Osteoblast (primary cell): ENCODE results near the gene RNF17. TPM values are rescaled to one million over a fixed set of nuclear protein-coding genes. Genes with fewer than 3 reads are reported as not detected.
"Not testable (repeated sequence)": the region's sequence is repeated elsewhere in the genome, so short reads cannot be mapped to it uniquely, and the experiment has no call there.

Source experiments
- DNase-seq: peaks from one replicate; pipeline ENCODE4 v3.0.0; 2011; ENCODE audit warnings: low spot score, mixed read lengths; ENCODE audit not compliant: insufficient read length; ENCODE audit errors: missing footprints
- H2AFZ ChIP-seq: 2 replicates; pipeline ENCODE4 v1.6.0; 2011; ENCODE audit warnings: mild to moderate bottlenecking, low read length
- H3K27ac ChIP-seq: 2 replicates; pipeline ENCODE4 v1.5.1; 2011; ENCODE audit warnings: mild to moderate bottlenecking, low read depth, low read length, moderate library complexity
- H3K27me3 ChIP-seq: 2 replicates; pipeline ENCODE4 v1.6.0; 2012; ENCODE audit warnings: mild to moderate bottlenecking, control low read depth, inconsistent platforms, low read length, moderate library complexity; ENCODE audit not compliant: insufficient read depth
- H3K36me3 ChIP-seq: 2 replicates; pipeline ENCODE4 v1.5.1; 2011; ENCODE audit warnings: mild to moderate bottlenecking, low read length, control low read depth, moderate library complexity; ENCODE audit not compliant: insufficient read depth
- H3K4me1 ChIP-seq: 2 replicates; pipeline ENCODE4 v1.5.1; 2011; ENCODE audit warnings: mild to moderate bottlenecking, low read length, control low read depth, moderate library complexity; ENCODE audit not compliant: insufficient read depth
- H3K4me2 ChIP-seq: 2 replicates; pipeline ENCODE4 v1.6.0; 2011; ENCODE audit warnings: mild to moderate bottlenecking, low read length; ENCODE audit not compliant: insufficient read depth
- H3K4me3 ChIP-seq: fragments of 200-600 bp; sonication (generic); 3 replicates; pipeline ENCODE4 v1.5.1; 2012; ENCODE audit warnings: mild to moderate bottlenecking, low read length, inconsistent platforms; ENCODE audit not compliant: insufficient read depth
- H3K79me2 ChIP-seq: 2 replicates; pipeline ENCODE4 v1.6.0; 2012; ENCODE audit warnings: mild to moderate bottlenecking, low read length, control low read depth, inconsistent platforms; ENCODE audit not compliant: insufficient read depth
- H3K9me3 ChIP-seq: 2 replicates; pipeline ENCODE4 v1.5.1; 2011; ENCODE audit warnings: low read depth, low read length, control low read depth
- H4K20me1 ChIP-seq: 2 replicates; pipeline ENCODE4 v1.6.0; 2012; ENCODE audit warnings: mild to moderate bottlenecking, low read length, control low read depth; ENCODE audit not compliant: insufficient read depth
- CTCF ChIP-seq: IDR thresholded peaks from 2 replicates; pipeline ENCODE4 v1.5.1; 2011; ENCODE audit warnings: mild to moderate bottlenecking, low read depth, low read length, moderate library complexity; ENCODE audit errors: extremely low read depth
- total RNA-seq: library from RNA; depleted of rRNA; stranded (reverse); fragments of >200 nt; gene quantifications from 2 replicates; pipeline ENCODE4 v1.2.3, GENCODE V29; 2012

Gene RNF17
- total RNA-seq, 1 donor: not detected

GRCh38 chr13:24802074-24802473 lies 38.1 kb downstream of the RNF17 start:
- Histone ChIP-seq H3K27me3 (no peaks in the 10 kb centered on the region), H4K20me1 (no peaks in the 10 kb centered on the region), H3K9me3 (no peaks in the 10 kb centered on the region), H3K4me1 (no peaks in the 10 kb centered on the region), H3K27ac (no peak overlapping the region), H2AFZ (no peak overlapping the region), H3K4me2 (no peak overlapping the region), H3K36me3 (no peaks in the 10 kb centered on the region), H3K4me3 (no peak overlapping the region), H3K79me2 (no peaks in the 10 kb centered on the region)
- DNase-seq: no peak
- TF ChIP-seq CTCF: no peak

- H3K4me2 ChIP-seq: no peak overlapping the region
- H3K79me2 ChIP-seq: no peaks in the 10 kb centered on the region
- no peak for DNase-seq
- no peaks in the 10 kb centered on the region for H3K27me3 ChIP-seq
- no peak for TF ChIP-seq CTCF
- H4K20me1 ChIP-seq: no peaks in the 10 kb centered on the region
- H3K27ac ChIP-seq: no peak overlapping the region
- H2AFZ ChIP-seq: no peak overlapping the region
- H3K9me3 ChIP-seq: no peaks in the 10 kb centered on the region
- H3K4me1 ChIP-seq: no peaks in the 10 kb centered on the region
- H3K36me3 ChIP-seq: no peaks in the 10 kb centered on the region
- H3K4me3 ChIP-seq: no peak overlapping the region
These were observed 57.2 kb downstream of the RNF17 start for GRCh38 chr13:24821207-24821606.

GRCh38 chr13:24822640-24823039 lies 58.7 kb downstream of the RNF17 start:
- H4K20me1 ChIP-seq: no peaks in the 10 kb centered on the region
- H3K4me3 ChIP-seq: no peak overlapping the region
- no peaks in the 10 kb centered on the region for H3K9me3 ChIP-seq
- no peaks in the 10 kb centered on the region for H3K36me3 ChIP-seq
- no peaks in the 10 kb centered on the region for H3K79me2 ChIP-seq
- no peaks in the 10 kb centered on the region for H3K27me3 ChIP-seq
- no peaks in the 10 kb centered on the region for H3K4me1 ChIP-seq
- no peak overlapping the region for H3K4me2 ChIP-seq
- no peak for TF ChIP-seq CTCF
- no peak overlapping the region for H2AFZ ChIP-seq
- H3K27ac ChIP-seq: no peak overlapping the region
- no peak for DNase-seq

GRCh38 chr13:24823122-24823710 lies 59.2 kb downstream of the RNF17 start:
- not testable (repeated sequence) for H4K20me1 ChIP-seq, H3K4me2 ChIP-seq, H3K79me2 ChIP-seq, H3K9me3 ChIP-seq, H3K27ac ChIP-seq, H3K27me3 ChIP-seq, H3K36me3 ChIP-seq, H3K4me3 ChIP-seq, H3K4me1 ChIP-seq, DNase-seq, H2AFZ ChIP-seq
